Measurements from ENCODE around the gene TM9SF1. TPM values are rescaled to one million over a fixed set of nuclear protein-coding genes. Genes with fewer than 3 reads are reported as not detected.

TM9SF1 gene
- total and polyA plus RNA-seq, 2 of the 13 experiments (the other 11 are each of a cell fraction or from before 2014, with no cell fraction given), result 83.2 to 110 TPM

DNA sequence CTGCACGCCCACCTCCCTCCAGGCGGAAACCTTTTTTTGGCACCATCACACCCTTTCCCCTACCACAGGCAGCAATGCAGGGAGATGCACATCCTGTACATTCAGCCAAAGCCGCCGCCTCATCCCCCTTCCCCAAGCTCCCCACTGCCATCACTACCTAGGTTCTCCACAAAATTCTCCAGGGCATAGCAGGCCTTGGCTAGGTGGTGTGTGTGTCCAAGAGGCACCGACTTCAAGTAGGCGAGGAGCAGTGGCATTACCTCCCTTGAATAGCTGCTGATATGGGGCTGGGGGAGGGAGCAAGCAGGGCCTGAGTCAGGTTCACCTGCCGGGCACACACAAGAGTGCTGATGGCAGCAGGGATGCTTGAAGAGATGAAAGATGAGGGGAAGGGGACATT is 10.2 kb downstream of the TM9SF1 start (continued):
- TF ChIP-seq ZNF205 (CRISPR knock-in tag; IDR thresholded peaks at IDR 0.05), result no peak
- TF ChIP-seq, protein P1, sequence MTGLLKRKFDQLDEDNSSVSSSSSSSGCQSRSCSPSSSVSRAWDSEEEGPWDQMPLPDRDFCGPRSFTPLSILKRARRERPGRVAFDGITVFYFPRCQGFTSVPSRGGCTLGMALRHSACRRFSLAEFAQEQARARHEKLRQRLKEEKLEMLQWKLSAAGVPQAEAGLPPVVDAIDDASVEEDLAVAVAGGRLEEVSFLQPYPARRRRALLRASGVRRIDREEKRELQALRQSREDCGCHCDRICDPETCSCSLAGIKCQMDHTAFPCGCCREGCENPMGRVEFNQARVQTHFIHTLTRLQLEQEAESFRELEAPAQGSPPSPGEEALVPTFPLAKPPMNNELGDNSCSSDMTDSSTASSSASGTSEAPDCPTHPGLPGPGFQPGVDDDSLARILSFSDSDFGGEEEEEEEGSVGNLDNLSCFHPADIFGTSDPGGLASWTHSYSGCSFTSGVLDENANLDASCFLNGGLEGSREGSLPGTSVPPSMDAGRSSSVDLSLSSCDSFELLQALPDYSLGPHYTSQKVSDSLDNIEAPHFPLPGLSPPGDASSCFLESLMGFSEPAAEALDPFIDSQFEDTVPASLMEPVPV (CRISPR knock-in tag; IDR thresholded peaks at IDR 0.05), result no peak
- TF ChIP-seq ZNF788 (CRISPR knock-in tag; IDR thresholded peaks at IDR 0.05; ENCODE audit: borderline replicate concordance), result no peak
- no peak for TF ChIP-seq BHLHE40 (IDR thresholded peaks at IDR 0.05; ENCODE audit: low read length)
- no peak for TF ChIP-seq ARID2 (CRISPR knock-in tag; IDR thresholded peaks at IDR 0.05; ENCODE audit: borderline replicate concordance)
- TF ChIP-seq, protein P2, sequence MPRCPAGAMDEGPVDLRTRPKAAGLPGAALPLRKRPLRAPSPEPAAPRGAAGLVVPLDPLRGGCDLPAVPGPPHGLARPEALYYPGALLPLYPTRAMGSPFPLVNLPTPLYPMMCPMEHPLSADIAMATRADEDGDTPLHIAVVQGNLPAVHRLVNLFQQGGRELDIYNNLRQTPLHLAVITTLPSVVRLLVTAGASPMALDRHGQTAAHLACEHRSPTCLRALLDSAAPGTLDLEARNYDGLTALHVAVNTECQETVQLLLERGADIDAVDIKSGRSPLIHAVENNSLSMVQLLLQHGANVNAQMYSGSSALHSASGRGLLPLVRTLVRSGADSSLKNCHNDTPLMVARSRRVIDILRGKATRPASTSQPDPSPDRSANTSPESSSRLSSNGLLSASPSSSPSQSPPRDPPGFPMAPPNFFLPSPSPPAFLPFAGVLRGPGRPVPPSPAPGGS (CRISPR knock-in tag; IDR thresholded peaks at IDR 0.05), result peak; percentile 44; the same call in 1 of the 2 replicates
- TF ChIP-seq ZNF225 (CRISPR knock-in tag; IDR thresholded peaks at IDR 0.05), result no peak
- TF ChIP-seq, protein P3, sequence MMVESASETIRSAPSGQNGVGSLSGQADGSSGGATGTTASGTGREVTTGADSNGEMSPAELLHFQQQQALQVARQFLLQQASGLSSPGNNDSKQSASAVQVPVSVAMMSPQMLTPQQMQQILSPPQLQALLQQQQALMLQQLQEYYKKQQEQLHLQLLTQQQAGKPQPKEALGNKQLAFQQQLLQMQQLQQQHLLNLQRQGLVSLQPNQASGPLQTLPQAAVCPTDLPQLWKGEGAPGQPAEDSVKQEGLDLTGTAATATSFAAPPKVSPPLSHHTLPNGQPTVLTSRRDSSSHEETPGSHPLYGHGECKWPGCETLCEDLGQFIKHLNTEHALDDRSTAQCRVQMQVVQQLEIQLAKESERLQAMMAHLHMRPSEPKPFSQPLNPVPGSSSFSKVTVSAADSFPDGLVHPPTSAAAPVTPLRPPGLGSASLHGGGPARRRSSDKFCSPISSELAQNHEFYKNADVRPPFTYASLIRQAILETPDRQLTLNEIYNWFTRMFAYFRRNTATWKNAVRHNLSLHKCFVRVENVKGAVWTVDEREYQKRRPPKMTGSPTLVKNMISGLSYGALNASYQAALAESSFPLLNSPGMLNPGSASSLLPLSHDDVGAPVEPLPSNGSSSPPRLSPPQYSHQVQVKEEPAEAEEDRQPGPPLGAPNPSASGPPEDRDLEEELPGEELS (CRISPR knock-in tag; IDR thresholded peaks at IDR 0.05), result no peak
- no peak for TF ChIP-seq ZNF224 (CRISPR knock-in tag; IDR thresholded peaks at IDR 0.05)
- no peak for TF ChIP-seq STAT5B (CRISPR knock-in tag; IDR thresholded peaks at IDR 0.05)
- TF ChIP-seq, protein P4, sequence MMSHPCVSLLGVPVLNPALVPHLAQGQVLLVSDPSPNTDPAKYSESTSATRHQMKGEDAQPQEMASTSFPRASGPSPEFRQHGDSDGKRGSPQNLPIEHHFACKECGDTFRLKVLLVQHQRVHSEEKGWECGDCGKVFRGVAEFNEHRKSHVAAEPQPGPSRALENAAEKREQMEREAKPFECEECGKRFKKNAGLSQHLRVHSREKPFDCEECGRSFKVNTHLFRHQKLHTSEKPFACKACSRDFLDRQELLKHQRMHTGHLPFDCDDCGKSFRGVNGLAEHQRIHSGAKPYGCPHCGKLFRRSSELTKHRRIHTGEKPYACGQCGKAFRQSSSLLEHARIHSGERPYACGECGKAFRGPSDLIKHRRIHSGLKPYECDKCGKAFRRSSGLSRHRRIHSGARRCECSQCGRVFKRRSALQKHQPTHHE (CRISPR knock-in tag; IDR thresholded peaks at IDR 0.05; ENCODE audit: borderline replicate concordance), result no peak
- TF ChIP-seq, protein P5, sequence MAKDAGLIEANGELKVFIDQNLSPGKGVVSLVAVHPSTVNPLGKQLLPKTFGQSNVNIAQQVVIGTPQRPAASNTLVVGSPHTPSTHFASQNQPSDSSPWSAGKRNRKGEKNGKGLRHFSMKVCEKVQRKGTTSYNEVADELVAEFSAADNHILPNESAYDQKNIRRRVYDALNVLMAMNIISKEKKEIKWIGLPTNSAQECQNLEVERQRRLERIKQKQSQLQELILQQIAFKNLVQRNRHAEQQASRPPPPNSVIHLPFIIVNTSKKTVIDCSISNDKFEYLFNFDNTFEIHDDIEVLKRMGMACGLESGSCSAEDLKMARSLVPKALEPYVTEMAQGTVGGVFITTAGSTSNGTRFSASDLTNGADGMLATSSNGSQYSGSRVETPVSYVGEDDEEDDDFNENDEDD (CRISPR knock-in tag; IDR thresholded peaks at IDR 0.05; ENCODE audit: borderline replicate concordance), result no peak
- no peak for TF ChIP-seq RFX3 (CRISPR knock-in tag; IDR thresholded peaks at IDR 0.05)
- TF ChIP-seq POLR2G (IDR thresholded peaks at IDR 0.05; ENCODE audit: low read depth, low read length), result no peak
- TF ChIP-seq, protein P6, sequence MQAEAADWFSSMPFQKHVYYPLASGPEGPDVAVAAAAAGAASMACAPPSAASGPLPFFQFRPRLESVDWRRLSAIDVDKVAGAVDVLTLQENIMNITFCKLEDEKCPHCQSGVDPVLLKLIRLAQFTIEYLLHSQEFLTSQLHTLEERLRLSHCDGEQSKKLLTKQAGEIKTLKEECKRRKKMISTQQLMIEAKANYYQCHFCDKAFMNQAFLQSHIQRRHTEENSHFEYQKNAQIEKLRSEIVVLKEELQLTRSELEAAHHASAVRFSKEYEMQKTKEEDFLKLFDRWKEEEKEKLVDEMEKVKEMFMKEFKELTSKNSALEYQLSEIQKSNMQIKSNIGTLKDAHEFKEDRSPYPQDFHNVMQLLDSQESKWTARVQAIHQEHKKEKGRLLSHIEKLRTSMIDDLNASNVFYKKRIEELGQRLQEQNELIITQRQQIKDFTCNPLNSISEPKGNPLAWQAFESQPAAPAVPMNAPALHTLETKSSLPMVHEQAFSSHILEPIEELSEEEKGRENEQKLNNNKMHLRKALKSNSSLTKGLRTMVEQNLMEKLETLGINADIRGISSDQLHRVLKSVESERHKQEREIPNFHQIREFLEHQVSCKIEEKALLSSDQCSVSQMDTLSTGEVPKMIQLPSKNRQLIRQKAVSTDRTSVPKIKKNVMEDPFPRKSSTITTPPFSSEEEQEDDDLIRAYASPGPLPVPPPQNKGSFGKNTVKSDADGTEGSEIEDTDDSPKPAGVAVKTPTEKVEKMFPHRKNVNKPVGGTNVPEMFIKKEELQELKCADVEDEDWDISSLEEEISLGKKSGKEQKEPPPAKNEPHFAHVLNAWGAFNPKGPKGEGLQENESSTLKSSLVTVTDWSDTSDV (CRISPR knock-in tag; IDR thresholded peaks at IDR 0.05), result no peak
- TF ChIP-seq PRPF4 (IDR thresholded peaks at IDR 0.05; ENCODE audit: low read depth, low read length, poor library complexity, severe bottlenecking), result no peak
- TF ChIP-seq RBM22 (optimal IDR thresholded peaks at IDR 0.05; ENCODE audit: low read length), result peak; percentile 49
- TF ChIP-seq ZSCAN30 (CRISPR knock-in tag; IDR thresholded peaks at IDR 0.05), result no peak
- TF ChIP-seq, protein P7, sequence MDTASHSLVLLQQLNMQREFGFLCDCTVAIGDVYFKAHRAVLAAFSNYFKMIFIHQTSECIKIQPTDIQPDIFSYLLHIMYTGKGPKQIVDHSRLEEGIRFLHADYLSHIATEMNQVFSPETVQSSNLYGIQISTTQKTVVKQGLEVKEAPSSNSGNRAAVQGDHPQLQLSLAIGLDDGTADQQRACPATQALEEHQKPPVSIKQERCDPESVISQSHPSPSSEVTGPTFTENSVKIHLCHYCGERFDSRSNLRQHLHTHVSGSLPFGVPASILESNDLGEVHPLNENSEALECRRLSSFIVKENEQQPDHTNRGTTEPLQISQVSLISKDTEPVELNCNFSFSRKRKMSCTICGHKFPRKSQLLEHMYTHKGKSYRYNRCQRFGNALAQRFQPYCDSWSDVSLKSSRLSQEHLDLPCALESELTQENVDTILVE (CRISPR knock-in tag; IDR thresholded peaks at IDR 0.05), result no peak
